Adrenal gland (tissue), 12 donors: ENCODE measurements around the gene C10orf53. TPM values are rescaled to one million over a fixed set of nuclear protein-coding genes. Genes with fewer than 3 reads are reported as not detected.

Source experiments
- DNase-seq, 7 donors: peaks; one replicate each; pipeline ENCODE4 v3.0.0-alpha.2; 2019 to 2020
- H3K27ac ChIP-seq, 5 donors: fragments of 200-600 bp; sonication (generic) in 4 of 5; 1 replicate in 3 of 5; 2 replicates in 2 of 5; pipeline versions ENCODE4 v1.5.1 to v1.8.0; 2016 to 2020; ENCODE audit warnings: mild to moderate bottlenecking in 1 of 5
- H3K27me3 ChIP-seq: fragments of 200-600 bp; 2 replicates; pipeline ENCODE4 v1.8.0; 2021
- H3K36me3 ChIP-seq, 2 donors: fragments of 200-600 bp; replicated peaks in 1 of 2; 1 replicate in 1 of 2; 2 replicates in 1 of 2; pipeline versions ENCODE4 v1.5.1 to v1.8.0; 2018 to 2022
- H3K4me1 ChIP-seq, 2 donors: fragments of 200-600 bp; replicated peaks in 1 of 2; 1 replicate in 1 of 2; 2 replicates in 1 of 2; pipeline versions ENCODE4 v1.5.1 to v1.8.0; 2018 to 2021
- H3K4me3 ChIP-seq, 4 donors: fragments of 200-600 bp; sonication (generic) in 3 of 4; one replicate each; pipeline ENCODE4 v1.5.1; 2016 to 2018
- H3K9me3 ChIP-seq, 3 donors: fragments of 200-600 bp; sonication (generic) in 1 of 3; replicated peaks in 1 of 3; 1 replicate in 2 of 3; 2 replicates in 1 of 3; pipeline versions ENCODE4 v1.5.1 to v1.8.0; 2016 to 2021
- POLR2A ChIP-seq, 2 donors: fragments of 450-650 bp; IDR thresholded peaks; one replicate each; pipeline ENCODE4 v1.6.1; 2017; ENCODE audit warnings: antibody characterized with exemption in 2 of 2, mild to moderate bottlenecking in 2 of 2, moderate library complexity in 1 of 2
- WGBS, 4 donors: extraction: QIAGEN DNeasy Blood & Tissue Kit in 2 of 4; methylation state at CpG; one replicate each; pipeline versions ENCODE4 v1.1.5 to v1.1.7; 2013 to 2017; 5-methylcytosine and 5-hydroxymethylcytosine counted together
- intact Hi-C, 2 donors: fragments of 100-400 bp; cut with DNase I; formaldehyde crosslinking; loops; one replicate each; pipeline versions ENCODE4 v1.14.1 to v1.15.0; 2022 to 2023
- polyA plus RNA-seq, 3 donors: library from polyadenylated mRNA; stranded (reverse); fragments of 200-250 nt in 2 of 3; fragments of 350-450 nt in 1 of 3; fragmentation: Illumina TruSeq in 1 of 3; extraction: RNeasy Lipid Tissue Mini Kit (QIAGEN cat#74804) in 1 of 3; gene quantifications; one replicate each; pipeline ENCODE4 v1.2.3, GENCODE V29; 2013 to 2014
- total RNA-seq, 9 donors: library from RNA; depleted of rRNA in 4 of 9; stranded (reverse); fragments of >200 nt in 4 of 9; fragments of 120-200 nt in 1 of 9; fragmentation: NEBNext Ultra II Directional in 1 of 9; extraction: Animal tissue kit (Norgen Biotek cat#: 25700) in 1 of 9; gene quantifications; one replicate each; pipeline versions ENCODE4 v1.1.0 to v1.2.4, GENCODE V29; 2013 to 2023
- TF ChIP-seq, protein P1 (sequence below), 6 experiments: fragments of 450-650 bp in 4 of 6; fragments of 200-600 bp in 2 of 6; sonication (generic) in 1 of 6; IDR thresholded peaks; 1 replicate in 5 of 6; 2 replicates in 1 of 6; pipeline versions ENCODE4 v1.5.1 to v1.8.0; 2016 to 2021; ENCODE audit warnings: antibody characterized with exemption in 6 of 6, mild to moderate bottlenecking in 2 of 6, moderate library complexity in 1 of 6
- donor health status: healthy with polysubstance abuse.
- donor health status: Bipolar disorder and iron deficiency.
- donor health status: DM: yes; HTN: yes; CAD: no.
- donor health status: DM: no; HTN: no; CAD: no.
- donor health status: DM: no; HTN: no; CAD: no.
- donor health status: DM: yes; HTN: yes; CAD: no.

Gene C10orf53
- total and polyA plus RNA-seq, 12 donors, result not detected

DNA sequence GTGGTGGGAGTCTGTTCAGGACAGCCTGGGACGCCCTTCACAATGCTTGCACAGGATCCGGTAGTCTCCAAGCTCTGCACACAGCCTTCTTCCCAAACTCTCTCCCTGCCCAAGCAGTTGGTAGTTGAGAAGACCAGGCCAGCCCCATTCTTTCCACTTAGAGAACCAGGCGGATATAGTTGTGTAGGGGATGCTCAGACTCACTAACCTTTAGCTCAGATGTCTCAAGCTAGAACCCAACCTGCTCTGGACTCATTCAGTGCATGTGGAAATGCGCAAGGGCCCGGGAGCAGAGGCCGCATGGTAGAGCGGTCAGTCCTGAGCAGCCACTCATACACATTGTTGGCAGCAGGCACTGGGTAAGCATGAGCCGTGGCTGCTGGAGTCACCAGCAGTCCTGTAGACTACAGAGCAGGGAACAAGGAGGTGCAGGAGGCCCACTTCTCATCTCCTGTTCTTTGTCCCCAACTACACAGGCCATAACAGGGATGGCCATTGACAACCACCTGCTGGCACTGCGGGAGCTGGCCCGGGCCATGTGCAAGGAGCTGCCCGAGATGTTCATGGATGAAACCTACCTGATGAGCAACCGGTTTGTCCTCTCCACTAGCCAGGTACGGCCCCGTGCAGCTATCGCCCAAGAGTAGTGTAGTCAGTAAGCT, 17.2 kb upstream of the C10orf53 start:
- no peaks in the 10 kb centered on the region for H3K27me3 ChIP-seq
- intact Hi-C loops, result no loop called here
- peaks cover 0 to 4% (median 0%) of the 10 kb centered on the region in 3 donors for H3K9me3 ChIP-seq
- TF ChIP-seq, protein P1, sequence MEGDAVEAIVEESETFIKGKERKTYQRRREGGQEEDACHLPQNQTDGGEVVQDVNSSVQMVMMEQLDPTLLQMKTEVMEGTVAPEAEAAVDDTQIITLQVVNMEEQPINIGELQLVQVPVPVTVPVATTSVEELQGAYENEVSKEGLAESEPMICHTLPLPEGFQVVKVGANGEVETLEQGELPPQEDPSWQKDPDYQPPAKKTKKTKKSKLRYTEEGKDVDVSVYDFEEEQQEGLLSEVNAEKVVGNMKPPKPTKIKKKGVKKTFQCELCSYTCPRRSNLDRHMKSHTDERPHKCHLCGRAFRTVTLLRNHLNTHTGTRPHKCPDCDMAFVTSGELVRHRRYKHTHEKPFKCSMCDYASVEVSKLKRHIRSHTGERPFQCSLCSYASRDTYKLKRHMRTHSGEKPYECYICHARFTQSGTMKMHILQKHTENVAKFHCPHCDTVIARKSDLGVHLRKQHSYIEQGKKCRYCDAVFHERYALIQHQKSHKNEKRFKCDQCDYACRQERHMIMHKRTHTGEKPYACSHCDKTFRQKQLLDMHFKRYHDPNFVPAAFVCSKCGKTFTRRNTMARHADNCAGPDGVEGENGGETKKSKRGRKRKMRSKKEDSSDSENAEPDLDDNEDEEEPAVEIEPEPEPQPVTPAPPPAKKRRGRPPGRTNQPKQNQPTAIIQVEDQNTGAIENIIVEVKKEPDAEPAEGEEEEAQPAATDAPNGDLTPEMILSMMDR (IDR thresholded peaks at IDR 0.05), result no peak
- no peak for TF ChIP-seq POLR2A (IDR thresholded peaks at IDR 0.05)
- no peak overlapping the region for H3K27ac ChIP-seq
- no peaks in the 10 kb centered on the region for H3K36me3 ChIP-seq
- no peaks in the 10 kb centered on the region for H3K4me1 ChIP-seq
- no peak overlapping the region for H3K4me3 ChIP-seq
- WGBS, 4 donors, result 77 to 87% (median 84%) methylated on average over 8 to 15 of the region's 15 CpGs
- no peak for DNase-seq

DNA sequence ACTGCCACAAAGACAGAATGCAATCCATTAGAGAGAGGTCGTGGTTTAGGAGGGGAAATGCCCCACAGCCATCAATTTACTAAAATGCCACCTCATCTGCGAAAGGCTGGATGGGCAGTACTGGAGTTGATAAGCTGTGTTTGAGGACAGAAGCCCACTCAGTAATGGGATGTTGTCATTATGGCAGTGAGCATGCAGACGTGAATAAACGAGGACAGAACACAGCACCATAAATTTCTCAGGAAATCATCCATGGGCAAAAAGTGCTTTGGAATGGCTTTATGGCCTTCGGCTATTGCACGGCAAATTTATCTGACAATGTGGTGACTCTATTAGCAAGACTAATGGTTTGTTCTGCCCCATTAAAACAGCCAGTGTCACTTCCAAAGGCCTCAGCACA, 15.9 kb upstream of the C10orf53 start:
- no peak overlapping the region for H3K4me3 ChIP-seq
- H3K4me1 ChIP-seq, result no peaks in the 10 kb centered on the region
- H3K9me3 ChIP-seq, result peaks cover 0 to 4% (median 0%) of the 10 kb centered on the region in 3 donors
- TF ChIP-seq POLR2A (IDR thresholded peaks at IDR 0.05), result no peak
- TF ChIP-seq, protein P1 (IDR thresholded peaks at IDR 0.05), result no peak
- 56 to 71% (median 68%) methylated on average over 6 of the region's 6 CpGs for WGBS, 4 donors
- intact Hi-C loops, result no loop called here
- H3K27ac ChIP-seq, result no peak overlapping the region
- no peaks in the 10 kb centered on the region for H3K27me3 ChIP-seq
- DNase-seq, result no peak
- no peaks in the 10 kb centered on the region for H3K36me3 ChIP-seq

DNA sequence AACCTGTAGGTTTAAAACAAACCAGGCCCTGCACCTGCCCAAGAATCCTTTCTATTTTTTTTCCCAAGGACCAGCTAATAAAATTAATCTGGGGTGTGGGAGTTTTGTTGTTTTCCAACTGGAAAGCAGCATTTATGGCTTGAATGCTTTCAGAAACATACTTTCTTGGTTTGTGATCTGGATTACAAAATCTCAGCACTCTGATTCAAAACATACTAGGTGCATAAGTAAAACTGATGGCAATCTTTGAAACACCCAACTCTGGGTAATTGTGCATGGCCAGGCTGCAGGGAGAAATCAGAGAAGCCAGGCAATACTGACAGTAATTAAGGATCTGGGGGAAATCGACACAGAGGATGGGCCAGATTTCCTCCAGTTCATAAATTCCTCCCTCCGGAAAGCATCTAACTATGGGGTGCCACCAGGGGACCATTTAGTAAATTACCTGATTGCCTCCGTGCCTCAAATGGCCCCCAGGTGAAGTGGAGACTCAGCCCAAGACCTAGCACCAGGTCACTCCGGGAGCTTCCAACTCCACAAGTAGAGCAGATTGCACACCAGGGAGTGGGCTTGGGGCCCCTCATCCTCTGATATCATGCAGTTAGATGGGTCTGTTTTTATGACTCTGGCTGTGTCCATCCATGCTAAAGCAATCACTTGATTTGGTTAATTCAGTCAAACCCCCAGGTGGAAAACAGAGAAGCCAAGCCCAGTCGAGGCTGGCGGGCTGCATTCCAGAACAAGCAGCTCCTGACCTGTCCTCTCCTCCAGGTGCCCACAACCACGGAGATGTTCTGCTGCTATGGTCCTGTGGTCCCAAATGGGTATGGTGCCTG, 15.2 kb upstream of the C10orf53 start:
- no peaks in the 10 kb centered on the region for H3K27me3 ChIP-seq
- peaks cover 0 to 4% (median 0%) of the 10 kb centered on the region in 3 donors for H3K9me3 ChIP-seq
- intact Hi-C loops, result no loop called here
- no peak overlapping the region for H3K4me3 ChIP-seq
- H3K4me1 ChIP-seq, result no peaks in the 10 kb centered on the region
- no peaks in the 10 kb centered on the region for H3K36me3 ChIP-seq
- TF ChIP-seq, protein P1 (IDR thresholded peaks at IDR 0.05), result no peak
- no peak for TF ChIP-seq POLR2A (IDR thresholded peaks at IDR 0.05)
- WGBS, 4 donors, result 66 to 78% (median 76%) methylated on average over 7 of the region's 7 CpGs
- no peak overlapping the region for H3K27ac ChIP-seq
- no peak for DNase-seq

DNA sequence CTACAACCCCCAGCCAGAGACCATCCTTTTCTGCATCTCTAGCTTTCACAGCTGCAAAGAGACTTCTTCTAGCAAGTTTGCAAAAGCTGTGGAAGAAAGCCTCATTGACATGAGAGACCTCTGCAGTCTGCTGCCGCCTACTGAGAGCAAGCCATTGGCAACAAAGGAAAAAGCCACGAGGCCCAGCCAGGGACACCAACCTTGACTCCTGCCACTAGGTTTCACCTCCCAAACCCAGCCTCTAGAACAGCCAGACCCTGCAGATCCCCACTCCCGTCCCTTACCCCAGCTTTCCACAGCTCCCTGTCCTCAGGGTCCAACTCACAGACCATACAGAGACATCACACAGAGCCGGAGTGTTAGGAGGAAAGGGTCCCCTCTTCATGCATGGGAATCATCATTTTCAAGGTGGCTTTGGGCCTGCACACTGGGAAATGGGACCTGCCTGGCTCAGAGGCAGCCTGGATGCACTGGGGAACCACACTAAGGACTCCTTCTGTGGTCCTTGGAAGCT, 14.6 kb upstream of the C10orf53 start:
- DNase-seq, result no peak
- WGBS, 4 donors, result 72 to 88% (median 78%) methylated on average over 3 to 4 of the region's 4 CpGs
- Histone ChIP-seq H3K4me3 (no peak overlapping the region), H3K9me3 (peaks cover 0 to under 1% (median 0%) of the 10 kb centered on the region in 3 donors), H3K27ac (no peak overlapping the region), H3K27me3 (no peaks in the 10 kb centered on the region), H3K36me3 (no peaks in the 10 kb centered on the region), H3K4me1 (no peaks in the 10 kb centered on the region)
- TF ChIP-seq, protein P1 (IDR thresholded peaks at IDR 0.05), result no peak
- no peak for TF ChIP-seq POLR2A (IDR thresholded peaks at IDR 0.05)
- intact Hi-C loops, result no loop called here
